A549 (cell line): Measurements from ENCODE around the gene WT1.

Source experiments
- RFX5 ChIP-seq: fragments of 450-650 bp; IDR thresholded peaks from 2 replicates; pipeline ENCODE4 v1.7.1; 2014; ENCODE audit warnings: antibody characterized with exemption, mild to moderate bottlenecking, moderate library complexity
- RNF2 ChIP-seq: fragments of 200-600 bp; sonication (generic); IDR thresholded peaks from 2 replicates; pipeline ENCODE4 v1.6.1; 2016; ENCODE audit warnings: low read depth, mild to moderate bottlenecking, antibody characterized with exemption, moderate library complexity, borderline replicate concordance

- no peak for TF ChIP-seq RFX5
- no peak for TF ChIP-seq RNF2
Measured at GRCh38 chr11:32433101-32433913, 2.0 kb downstream of the WT1 start.
